GM18505 (cell line): ENCODE results near the gene CDK3.
"Not testable (repeated sequence)": the region's sequence is repeated elsewhere in the genome, so short reads cannot be mapped to it uniquely, and the experiment has no call there.

Source experiments
- ATAC-seq: cut with Tn5 transposase; IDR thresholded peaks from one replicate; pipeline ENCODE4 v1.9.1; 2021; ENCODE audit not compliant: unreplicated experiment
- POLR2A ChIP-seq: IDR thresholded peaks from 4 replicates; pipeline ENCODE4 v1.6.1; 2011; ENCODE audit warnings: borderline replicate concordance; ENCODE audit not compliant: insufficient read depth, insufficient read length; ENCODE audit errors: extremely low read depth

Gene CDK3

GRCh38 chr17:76000755-76001521, at the start of gene CDK3:
CDK3 (plus strand) TSS chr17:76000855; CDS start chr17:76001426, 571 bp downstream.
- ATAC-seq, result no peak
- TF ChIP-seq POLR2A, result no peak

GRCh38 chr17:75950855-75951554, 49.6 kb upstream of the CDK3 start:
- ATAC-seq, result no peak
- no peak for TF ChIP-seq POLR2A

GRCh38 chr17:75959051-75959838, 41.4 kb upstream of the CDK3 start:
- no peak for ATAC-seq
- no peak for TF ChIP-seq POLR2A

GRCh38 chr17:75959839-75960511, 40.7 kb upstream of the CDK3 start:
- no peak for ATAC-seq

GRCh38 chr17:75965468-75965867, 35.2 kb upstream of the CDK3 start:
- no peak for ATAC-seq
- no peak for TF ChIP-seq POLR2A

More at GRCh38 chr17:75959839-75960511, 40.7 kb upstream of the CDK3 start:
- TF ChIP-seq POLR2A, result no peak

- not testable (repeated sequence) for ATAC-seq
These were observed 31.6 kb upstream of the CDK3 start for GRCh38 chr17:75969044-75969443.

GRCh38 chr17:75970011-75970523, 30.6 kb upstream of the CDK3 start:
- TF ChIP-seq POLR2A, result no peak
- ATAC-seq, result no peak

GRCh38 chr17:75970626-75971025, 30.0 kb upstream of the CDK3 start:
- no peak for ATAC-seq
- no peak for TF ChIP-seq POLR2A

- ATAC-seq, result not testable (repeated sequence)
These were observed 25.5 kb upstream of the CDK3 start for GRCh38 chr17:75975187-75975586.

GRCh38 chr17:75975757-75976174, 24.9 kb upstream of the CDK3 start:
- no peak for ATAC-seq
- TF ChIP-seq POLR2A, result no peak

GRCh38 chr17:75976175-75976848, 24.3 kb upstream of the CDK3 start:
- TF ChIP-seq POLR2A, result no peak

GRCh38 chr17:75978938-75979704, 21.5 kb upstream of the CDK3 start, which contains the start of the genes ACOX1 and TEN1:
ACOX1 (minus strand) TSS chr17:75979166; CDS start chr17:75979073, 93 bp downstream.
TEN1 (plus strand) TSS chr17:75979240; CDS start chr17:75986193, 6,953 bp downstream.
- peak; percentile 96 for TF ChIP-seq POLR2A
- peak; percentile 87 for ATAC-seq

More at GRCh38 chr17:75976175-75976848, 24.3 kb upstream of the CDK3 start:
- no peak for ATAC-seq
